Mucosa of descending colon (tissue), 3 donors: ENCODE data around the gene UHMK1. TPM values are rescaled to one million over a fixed set of nuclear protein-coding genes. Genes with fewer than 3 reads are reported as not detected.

ENCODE experiments used
- ATAC-seq: fragments of 200-7000 bp; cut with Tn5 transposase; one replicate; pipeline ENCODE4 v1.9.1; 2020; ENCODE audit warnings: mild to moderate bottlenecking, moderate library complexity
- DNase-seq, 3 donors: peaks; one replicate each; pipeline ENCODE4 v3.0.0-alpha.2; 2020
- H3K36me3 ChIP-seq: fragments of 200-600 bp; one replicate; pipeline ENCODE4 v1.8.0; 2021; ENCODE audit warnings: low read depth, mild to moderate bottlenecking
- H3K4me1 ChIP-seq: fragments of 200-600 bp; one replicate; pipeline ENCODE4 v1.8.0; 2021; ENCODE audit warnings: low read depth, mild to moderate bottlenecking
- H3K4me3 ChIP-seq: fragments of 200-600 bp; one replicate; pipeline ENCODE4 v1.8.0; 2021; ENCODE audit warnings: mild to moderate bottlenecking
- H3K9me3 ChIP-seq: fragments of 200-600 bp; one replicate; pipeline ENCODE4 v1.8.0; 2021; ENCODE audit warnings: mild to moderate bottlenecking
- CTCF ChIP-seq: fragments of 200-600 bp; IDR thresholded peaks from one replicate; pipeline ENCODE4 v1.8.0; 2022; ENCODE audit warnings: antibody characterized with exemption, mild to moderate bottlenecking
- intact Hi-C, 2 donors: fragments of 100-400 bp; cut with DNase I in 1 of 2; cut with micrococcal nuclease in 1 of 2; formaldehyde crosslinking; loops; one replicate each; pipeline versions ENCODE4 v1.11.0 to v1.11.1; 2022; cut with DNase I, micrococcal nuclease
- total RNA-seq, 3 donors: library from RNA; stranded (reverse); fragmentation: NEBNext Ultra II Directional in 2 of 3; extraction: Animal tissue kit (Norgen Biotek cat#: 25700) in 2 of 3; gene quantifications; one replicate each; pipeline versions ENCODE4 v1.2.1 to v1.2.4, GENCODE V29; 2021 to 2023
- donor health status: DM: no; HTN: no; CAD: no; lungs with moderate emphysema.
- donor health status: DM: no; HTN: no; CAD: no.
- donor health status: DM: no; HTN: yes; CAD: no.

The UHMK1 gene
- total RNA-seq, 3 donors from 2014 or later, result 40.2 to 50.2 (median 45.8) TPM

DNA sequence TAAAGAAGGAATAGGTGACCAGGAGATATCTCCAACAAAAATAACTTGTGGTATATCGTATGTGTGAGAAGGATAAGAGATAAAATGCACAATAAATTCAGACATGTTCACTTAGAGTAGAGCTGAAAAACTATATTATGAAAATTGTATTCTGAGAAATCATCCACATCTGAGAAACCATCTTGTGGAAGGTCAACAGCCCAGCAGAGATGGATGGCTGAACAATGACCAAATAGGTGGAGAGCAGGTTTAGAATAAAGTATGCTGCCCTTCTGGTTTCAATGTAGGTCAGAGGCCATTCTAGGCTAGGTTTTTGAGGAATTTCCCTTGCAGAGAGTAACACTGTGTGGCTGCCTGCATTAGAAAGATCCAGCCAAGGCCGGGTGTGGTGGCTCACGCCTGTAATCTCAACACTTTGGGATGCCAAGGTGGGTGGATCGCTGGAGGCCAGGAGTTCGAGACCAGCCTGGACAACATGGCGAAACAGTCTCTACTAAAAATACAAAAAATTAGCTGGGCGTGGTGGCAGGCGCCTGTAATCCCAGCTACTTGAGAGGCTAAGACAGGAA lies 55.1 kb downstream of the UHMK1 start:
- H3K36me3 ChIP-seq, result no peaks in the 10 kb centered on the region
- no peak for ATAC-seq
- intact Hi-C loops, result no loop called here
- no peak for DNase-seq
- no peak overlapping the region for H3K4me3 ChIP-seq
- H3K9me3 ChIP-seq, result no peaks in the 10 kb centered on the region
- TF ChIP-seq CTCF, result no peak
- H3K4me1 ChIP-seq, result peaks cover under 1% of the 10 kb centered on the region

DNA sequence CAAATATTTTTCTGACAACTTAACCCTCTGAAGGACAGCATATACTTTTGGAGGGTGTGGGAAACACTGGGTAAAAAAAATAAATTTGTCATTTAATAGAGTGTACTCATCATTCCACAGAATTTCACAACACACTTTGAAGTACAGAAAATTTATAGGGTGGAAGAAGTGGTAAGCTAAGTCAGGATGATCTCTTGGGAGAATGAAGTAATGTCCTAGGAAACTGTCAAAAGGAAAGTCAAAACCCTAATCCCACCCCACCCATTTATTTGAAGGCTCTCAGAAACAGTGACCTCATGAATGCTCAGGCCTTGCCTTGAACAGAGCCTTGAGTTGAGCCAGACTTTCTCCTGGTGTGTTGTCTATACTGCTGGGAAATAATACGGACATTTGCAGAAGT lies 56.6 kb downstream of the UHMK1 start:
- TF ChIP-seq CTCF, result no peak
- ATAC-seq (no peak), DNase-seq (no peak)
- peaks cover 5% of the 10 kb centered on the region for H3K4me1 ChIP-seq
- intact Hi-C loops, result no loop called here
- H3K9me3 ChIP-seq, result no peaks in the 10 kb centered on the region
- H3K36me3 ChIP-seq, result no peaks in the 10 kb centered on the region
- H3K4me3 ChIP-seq, result no peak overlapping the region

DNA sequence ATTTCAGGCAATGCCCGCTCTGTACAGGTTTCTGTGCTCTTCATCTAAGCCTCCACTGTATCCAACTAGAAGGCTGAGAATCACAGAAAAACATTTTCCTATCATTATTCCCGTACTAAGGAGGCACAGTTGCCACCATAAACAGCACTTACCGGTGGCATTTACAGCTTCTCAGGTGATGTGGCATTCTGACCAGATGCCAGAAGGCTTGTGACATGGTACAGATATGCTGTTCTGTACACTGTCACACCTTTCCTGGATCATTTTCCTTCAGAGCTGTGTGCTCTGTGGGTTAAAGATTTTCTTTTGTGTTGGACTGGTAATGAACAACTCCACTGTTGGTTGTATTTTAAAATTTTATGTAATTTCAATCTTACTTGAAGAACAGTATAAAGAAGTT lies 59.9 kb downstream of the UHMK1 start:
- peak; percentile 23 for ATAC-seq
- intact Hi-C loops, result no loop called here
- TF ChIP-seq CTCF, result no peak
- Histone ChIP-seq H3K4me1 (peaks cover 13% of the 10 kb centered on the region), H3K9me3 (no peaks in the 10 kb centered on the region), H3K36me3 (peaks cover 3% of the 10 kb centered on the region), H3K4me3 (no peak overlapping the region)
- DNase-seq, result peak in 1 of 3 donors; percentile 91

- ATAC-seq, result peak; percentile 39
- no peak for DNase-seq
- Histone ChIP-seq H3K4me1 (peaks cover 37% of the 10 kb centered on the region), H3K36me3 (peaks cover 3% of the 10 kb centered on the region), H3K4me3 (peak overlapping the region; percentile 87), H3K9me3 (no peaks in the 10 kb centered on the region)
- intact Hi-C loops, result no loop called here
- TF ChIP-seq CTCF, result no peak
Observed at GRCh38 chr1:162560303-162561036, 62.9 kb downstream of the UHMK1 start.

GRCh38 chr1:162561037-162561615 lies 63.5 kb downstream of the UHMK1 start:
- no peak for TF ChIP-seq CTCF
- Histone ChIP-seq H3K4me1 (peaks cover 37% of the 10 kb centered on the region), H3K9me3 (no peaks in the 10 kb centered on the region), H3K4me3 (peak overlapping the region; percentile 87), H3K36me3 (peaks cover 3% of the 10 kb centered on the region)
- ATAC-seq, result peak; percentile 93
- peak; percentile 99 to 100 (median 99) for DNase-seq
- intact Hi-C loops, result no loop called here
